GM18907 (cell line): ENCODE data around the gene PRKN.
"Not testable (repeated sequence)": the region's sequence is repeated elsewhere in the genome, so short reads cannot be mapped to it uniquely, and the experiment has no call there.

Experiments
- ATAC-seq: cut with Tn5 transposase; IDR thresholded peaks from one replicate; pipeline ENCODE4 v1.9.1; 2021; ENCODE audit warnings: mild to moderate bottlenecking, moderate library complexity; ENCODE audit not compliant: unreplicated experiment

PRKN gene

GRCh38 chr6:161359618-161359945 lies 1368.0 kb downstream of the PRKN start:
- ATAC-seq = no peak

- ATAC-seq = no peak
Observed at GRCh38 chr6:161356167-161356854, 1371.3 kb downstream of the PRKN start.

GRCh38 chr6:161355696-161356095 lies 1371.9 kb downstream of the PRKN start:
- ATAC-seq = no peak

- ATAC-seq = no peak
Observed at GRCh38 chr6:161354956-161355355, 1372.6 kb downstream of the PRKN start.

GRCh38 chr6:161354276-161354840 lies 1373.2 kb downstream of the PRKN start:
- no peak for ATAC-seq

- ATAC-seq = no peak
Observed at GRCh38 chr6:161353208-161353613, 1374.4 kb downstream of the PRKN start.

- no peak for ATAC-seq
Observed at GRCh38 chr6:161351858-161352257, 1375.7 kb downstream of the PRKN start.

- ATAC-seq = no peak
Observed at GRCh38 chr6:161349886-161350285, 1377.7 kb downstream of the PRKN start.

- ATAC-seq = no peak
Observed at GRCh38 chr6:161348628-161348994, 1379.0 kb downstream of the PRKN start.

- ATAC-seq = no peak
Observed at GRCh38 chr6:161347988-161348627, 1379.5 kb downstream of the PRKN start.

- no peak for ATAC-seq
Observed at GRCh38 chr6:161347125-161347524, 1380.4 kb downstream of the PRKN start.

GRCh38 chr6:161346717-161347116 lies 1380.8 kb downstream of the PRKN start:
- ATAC-seq = no peak

- no peak for ATAC-seq
Observed at GRCh38 chr6:161344626-161345025, 1382.9 kb downstream of the PRKN start.

GRCh38 chr6:161342039-161342438 lies 1385.5 kb downstream of the PRKN start:
- no peak for ATAC-seq

GRCh38 chr6:161341638-161342037 lies 1385.9 kb downstream of the PRKN start:
- ATAC-seq = no peak

GRCh38 chr6:161338015-161338414 lies 1389.6 kb downstream of the PRKN start:
- no peak for ATAC-seq

- no peak for ATAC-seq
Observed at GRCh38 chr6:161336479-161336878, 1391.1 kb downstream of the PRKN start.

- ATAC-seq = no peak
Observed at GRCh38 chr6:161333410-161333809, 1394.2 kb downstream of the PRKN start.

GRCh38 chr6:161331402-161332081 lies 1396.0 kb downstream of the PRKN start:
- ATAC-seq = not testable (repeated sequence)

GRCh38 chr6:161327360-161327953 lies 1400.1 kb downstream of the PRKN start:
- no peak for ATAC-seq

- ATAC-seq = no peak
Observed at GRCh38 chr6:161319231-161319630, 1408.3 kb downstream of the PRKN start.

- no peak for ATAC-seq
Observed at GRCh38 chr6:161318456-161318855, 1409.1 kb downstream of the PRKN start.
